ENCODE results near the gene APOBEC2.

APOBEC2 gene

DNA sequence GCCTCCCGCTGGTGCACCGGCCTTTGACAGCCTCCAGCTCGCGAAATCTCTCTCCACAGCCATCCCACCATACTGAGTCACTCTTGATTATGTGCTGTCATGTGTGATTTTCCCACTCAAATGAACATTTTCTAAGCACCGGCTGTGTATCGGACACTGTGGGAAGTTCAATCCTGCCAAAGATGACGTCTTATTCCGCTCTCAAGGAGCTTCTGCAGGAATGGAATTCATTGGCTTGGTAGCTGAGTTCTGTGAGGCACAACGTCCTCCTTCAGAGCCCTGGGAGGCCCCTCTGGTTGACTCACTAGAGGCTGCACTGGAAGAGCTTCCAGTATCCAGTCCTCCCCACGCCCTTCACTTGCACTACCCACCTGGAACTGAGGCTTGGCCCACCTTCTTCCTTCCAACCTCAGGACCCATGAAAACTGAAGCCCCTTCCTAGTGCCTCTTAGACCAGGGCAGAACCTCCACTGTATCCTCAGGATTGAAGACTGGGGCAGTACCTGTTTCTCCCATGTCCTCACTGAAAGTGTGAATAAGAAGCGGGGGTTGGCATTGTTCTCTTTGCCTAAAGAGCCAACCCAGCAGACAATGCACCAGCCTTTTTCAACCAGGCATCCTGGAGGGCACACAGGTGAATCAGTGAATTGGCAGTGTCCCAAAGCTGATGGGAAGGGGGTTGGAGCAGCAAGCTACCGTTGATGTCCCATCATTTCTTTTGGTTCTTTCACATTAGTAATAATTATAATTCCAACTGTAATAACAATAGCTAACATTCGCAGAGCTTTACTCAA, 15.7 kb upstream of the APOBEC2 start:
- DNase-seq (ENCODE audit: low read depth in 2 of 2): no peak

DNA sequence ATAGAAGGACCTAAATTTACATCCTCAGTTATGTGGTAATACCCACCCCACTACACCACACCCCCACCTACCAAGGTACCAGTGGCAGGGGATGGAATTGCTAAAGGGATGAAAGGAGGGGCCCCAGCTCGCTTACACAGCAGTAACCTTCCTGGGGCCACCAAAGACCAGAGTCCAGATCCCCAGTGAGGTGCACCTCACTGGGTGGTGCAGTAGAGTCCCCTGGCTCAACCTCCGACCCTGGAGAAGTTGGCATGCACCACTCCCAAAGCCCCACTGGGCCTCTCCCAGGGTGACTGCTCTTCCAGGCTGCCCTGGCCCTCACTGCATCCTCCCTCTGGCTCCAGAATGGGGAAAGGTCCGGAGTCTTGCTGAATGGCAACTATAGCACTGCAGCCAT, 14.8 kb upstream of the APOBEC2 start:
- DNase-seq (ENCODE audit: low read depth in 2 of 2): no peak

DNA sequence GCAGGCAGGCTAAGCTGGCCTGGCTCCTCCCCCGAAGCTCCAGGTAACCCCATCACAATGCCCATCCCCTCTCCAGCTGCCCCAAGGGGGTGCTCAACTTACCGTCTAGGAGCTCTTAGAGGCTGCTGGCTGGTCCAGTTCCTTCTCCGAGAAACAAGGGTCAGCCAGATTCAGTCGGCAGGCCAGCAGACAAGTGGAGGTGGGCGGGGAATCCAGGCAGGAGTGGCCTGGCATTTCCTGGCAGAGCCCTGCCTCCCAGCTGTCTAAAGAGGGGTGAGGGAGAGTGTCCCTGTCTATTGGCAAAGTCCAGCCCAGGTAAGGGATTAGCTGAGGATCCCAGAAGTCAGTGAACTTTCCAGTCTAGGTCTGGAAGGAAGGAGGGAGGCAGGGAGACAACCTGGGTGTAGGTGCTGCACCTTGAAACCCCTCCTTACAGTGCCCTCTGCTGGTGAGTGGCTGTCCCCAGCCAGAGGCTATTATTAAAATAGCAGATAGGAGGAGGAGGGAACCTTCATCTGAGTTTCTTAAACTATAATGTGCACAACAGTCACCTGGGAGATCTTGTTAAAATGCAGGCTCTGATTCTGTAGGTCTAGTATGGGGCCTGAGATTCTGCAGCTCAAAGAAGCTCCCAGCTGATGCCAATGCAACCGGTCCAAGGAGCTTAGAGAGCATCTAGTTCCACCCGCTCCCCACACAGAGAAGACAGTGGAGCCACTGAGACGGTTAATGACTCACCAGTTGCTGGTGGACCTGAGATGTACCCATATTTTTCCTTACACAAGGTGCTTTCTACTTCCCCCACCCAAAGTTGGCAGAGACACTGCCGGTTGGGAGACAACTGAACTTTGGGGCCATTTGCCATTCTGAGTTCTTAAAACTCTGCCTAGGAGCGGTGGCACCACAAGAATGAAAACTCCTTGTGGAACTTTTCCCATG, 13.7 kb upstream of the APOBEC2 start, which contains the start of gene UNC5CL:
Gene UNC5CL, minus strand, starts transcription at position 162 of the 939 bp plus-strand sequence. CDS start 4,147 bp downstream, outside the sequence.
- peak in 1 of 2 donors; percentile 32 for DNase-seq (ENCODE audit: low read depth in 2 of 2)

DNA sequence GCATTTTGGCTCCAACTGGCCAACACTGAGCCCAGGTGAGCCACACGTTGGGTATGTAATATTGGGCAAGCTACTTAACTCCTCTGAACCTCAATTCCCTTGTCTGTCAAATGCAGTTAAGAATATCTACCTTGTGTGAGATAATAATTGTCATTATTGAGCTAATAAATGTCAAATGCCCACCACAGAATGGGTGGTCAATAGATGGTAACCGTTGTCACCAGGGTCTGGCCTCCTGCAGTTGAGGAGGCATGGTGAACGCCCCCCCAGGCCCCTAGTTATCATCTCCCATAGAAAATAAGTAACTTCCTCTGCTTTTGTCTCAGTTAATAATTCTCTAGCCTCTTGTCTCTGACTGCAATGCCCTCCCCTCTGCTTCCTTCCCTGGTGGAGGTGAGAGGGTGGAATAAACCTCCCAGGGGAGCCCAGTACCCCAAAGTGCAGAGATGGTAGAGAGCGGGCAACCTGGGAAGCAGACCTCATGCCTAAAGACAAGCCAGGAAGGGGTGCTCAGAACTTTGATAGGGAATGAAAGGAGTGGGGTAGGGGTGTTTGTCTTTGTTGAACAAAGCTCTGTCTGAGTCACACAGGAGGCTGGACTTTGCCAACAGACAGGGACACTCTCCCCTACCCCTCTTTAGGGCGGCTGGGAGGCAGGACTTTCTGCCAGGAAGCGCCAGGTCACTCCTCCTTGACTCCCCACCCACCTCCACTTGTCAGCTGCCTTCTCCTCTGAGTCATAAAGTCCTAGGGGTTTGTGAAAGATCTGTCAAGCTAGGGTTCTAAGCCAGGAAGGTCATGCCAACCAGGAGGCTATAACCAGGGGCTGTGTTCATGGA, 12.7 kb upstream of the APOBEC2 start:
- no peak for DNase-seq (ENCODE audit: low read depth in 2 of 2)

DNA sequence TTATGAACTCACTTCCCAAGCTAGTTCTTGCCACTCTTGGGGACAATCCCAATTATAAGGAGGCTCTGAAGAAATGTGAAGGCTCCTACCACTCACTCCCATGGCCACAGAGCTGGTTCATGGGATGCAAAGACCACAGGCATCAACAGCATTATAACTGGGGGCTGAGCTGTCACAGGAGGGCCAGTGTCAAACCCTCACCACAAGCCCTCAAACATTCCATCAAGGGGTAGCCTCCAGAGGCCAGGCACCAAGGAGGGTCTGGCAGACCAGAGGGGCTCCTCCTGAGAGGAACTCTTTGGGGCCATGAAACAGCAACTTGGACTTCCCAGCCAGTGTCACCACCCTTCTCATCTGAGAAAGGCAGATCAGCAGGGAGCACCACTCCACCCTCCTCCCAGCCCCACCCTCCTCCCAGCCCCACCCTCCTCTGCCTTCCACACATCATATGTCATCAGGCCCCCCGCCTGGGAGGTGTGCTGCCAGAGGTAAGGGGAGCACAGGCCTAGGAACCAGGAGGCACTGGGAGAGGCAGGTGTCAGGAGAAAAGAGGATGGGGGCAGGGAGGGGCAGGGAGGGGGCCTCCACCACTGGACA, 12.0 kb upstream of the APOBEC2 start:
- DNase-seq (ENCODE audit: low read depth in 2 of 2): no peak

DNA sequence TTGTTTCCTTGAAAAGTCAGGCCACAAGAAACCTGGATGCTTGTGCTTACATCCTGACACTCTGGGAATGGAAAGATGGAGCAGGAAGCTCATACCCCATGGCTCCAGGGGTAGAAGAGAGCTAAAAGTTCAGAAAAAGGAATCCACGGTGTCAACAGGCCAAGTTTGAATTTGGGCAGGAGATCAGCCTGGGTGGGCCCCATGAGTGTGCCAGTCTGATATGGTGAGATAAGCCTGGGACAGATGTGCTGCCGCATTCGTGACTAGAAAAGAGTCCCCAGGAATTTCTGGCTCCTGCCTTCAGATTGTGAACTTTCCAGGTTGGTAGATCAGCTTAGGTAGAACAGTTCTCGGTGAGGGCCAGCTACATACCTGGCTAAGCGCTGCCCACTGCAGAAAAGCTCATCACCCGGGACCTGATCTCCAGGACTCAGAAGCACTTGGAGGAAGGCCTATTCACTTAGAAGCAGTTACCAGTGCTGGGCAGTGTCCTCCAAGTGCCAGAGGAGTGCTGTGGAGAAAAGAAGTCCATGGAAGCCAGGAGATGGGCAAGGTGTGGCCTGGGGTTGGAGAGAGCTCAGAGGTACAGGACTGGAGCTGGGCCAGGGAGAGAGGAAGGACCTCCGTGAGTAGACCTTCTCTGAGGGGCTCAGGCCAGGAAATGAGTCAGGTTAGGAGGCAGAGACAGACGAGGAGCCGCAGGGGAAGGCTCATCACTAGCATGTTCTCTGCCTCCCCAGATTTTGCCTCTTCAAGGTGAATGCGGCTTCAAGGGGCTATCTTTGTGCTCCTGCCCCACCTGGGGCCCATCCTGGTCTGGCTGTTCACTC, 10.6 kb upstream of the APOBEC2 start, which contains the start of gene TSPO2:
Gene TSPO2, plus strand, starts transcription at position 242 of the 830 bp plus-strand sequence. Its CDS starts 519 bp downstream, at position 761.
- no peak for DNase-seq (ENCODE audit: low read depth in 2 of 2)

DNA sequence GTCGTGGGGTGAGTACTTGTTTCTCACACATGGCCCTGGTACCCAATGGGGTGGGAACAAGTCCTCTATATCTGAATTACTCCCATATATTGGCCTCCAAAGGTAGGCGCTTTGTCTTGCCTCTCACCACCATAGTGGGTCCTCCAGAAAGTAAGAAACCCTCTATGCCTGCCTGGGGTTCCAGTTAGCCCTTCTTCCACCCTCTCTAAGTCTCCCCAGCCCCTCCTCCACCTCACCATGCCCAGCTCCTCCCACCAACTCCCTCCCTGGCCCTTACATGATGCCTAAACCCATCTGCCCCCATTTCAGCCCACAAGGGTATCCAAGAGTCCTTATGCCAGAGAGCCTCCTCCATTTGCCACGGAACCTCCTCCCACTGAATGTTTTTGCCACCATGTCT, 9.9 kb upstream of the APOBEC2 start:
- DNase-seq (ENCODE audit: low read depth in 2 of 2): no peak

DNA sequence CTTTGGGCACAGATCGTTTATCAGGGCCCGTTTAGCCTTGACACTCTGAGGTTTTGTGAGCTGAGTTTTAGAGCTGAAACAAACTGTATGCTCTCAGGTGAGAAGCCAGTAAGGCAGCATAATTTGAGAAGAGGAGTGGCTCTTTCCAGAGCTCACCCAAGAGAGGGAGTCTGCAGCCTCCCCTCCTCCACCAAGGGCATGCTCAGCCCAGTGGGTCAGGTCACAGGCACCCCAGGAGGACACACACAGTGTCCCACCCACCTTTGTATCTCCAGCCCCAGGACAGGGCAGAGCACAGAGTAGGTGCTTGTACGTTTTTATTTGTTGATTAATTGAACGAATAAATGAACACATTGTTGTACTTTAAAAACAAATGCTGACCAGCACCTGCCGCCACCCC, 7.3 kb upstream of the APOBEC2 start:
- no peak for DNase-seq (ENCODE audit: low read depth in 2 of 2)

DNA sequence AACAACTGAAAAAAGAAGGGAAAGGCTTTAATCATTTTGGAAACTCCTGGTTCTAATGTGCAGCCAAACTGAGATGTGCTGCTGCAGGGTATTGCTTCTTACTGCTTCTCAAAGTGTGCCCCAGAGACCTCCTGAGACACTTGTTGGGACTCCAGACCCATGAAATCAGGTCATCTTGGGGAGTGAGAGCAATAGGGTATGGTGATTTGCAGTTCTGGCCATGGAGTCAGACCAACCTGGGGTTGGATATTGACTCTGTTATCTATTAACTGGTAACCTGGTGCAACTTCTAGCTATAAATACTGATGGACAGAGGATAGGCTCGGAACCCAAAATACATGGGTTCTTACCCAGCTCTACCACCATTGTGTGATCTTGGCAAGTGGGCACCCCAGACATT, 6.9 kb upstream of the APOBEC2 start:
- DNase-seq (ENCODE audit: low read depth in 2 of 2): no peak

DNA sequence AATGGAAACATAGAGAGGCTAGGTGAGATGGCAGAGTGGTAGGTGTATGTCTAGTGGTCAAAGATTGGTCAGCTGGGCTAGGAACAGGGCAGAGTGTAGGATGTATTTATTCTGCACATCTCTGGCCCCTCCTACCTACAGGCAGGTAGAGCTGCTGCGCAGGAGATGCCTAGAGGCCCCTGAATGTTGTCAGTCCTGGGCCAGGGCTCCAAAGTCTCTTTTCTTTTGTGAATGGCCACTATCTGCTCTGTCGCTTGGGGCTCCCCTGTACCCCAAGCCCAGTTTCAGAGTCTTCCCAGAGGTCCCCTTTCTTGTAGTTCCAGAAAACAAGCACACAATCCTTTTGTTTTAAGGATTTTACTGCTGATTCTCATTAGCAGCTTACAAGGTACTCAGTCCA, 5.7 kb upstream of the APOBEC2 start:
- DNase-seq (ENCODE audit: low read depth in 2 of 2): no peak

DNA sequence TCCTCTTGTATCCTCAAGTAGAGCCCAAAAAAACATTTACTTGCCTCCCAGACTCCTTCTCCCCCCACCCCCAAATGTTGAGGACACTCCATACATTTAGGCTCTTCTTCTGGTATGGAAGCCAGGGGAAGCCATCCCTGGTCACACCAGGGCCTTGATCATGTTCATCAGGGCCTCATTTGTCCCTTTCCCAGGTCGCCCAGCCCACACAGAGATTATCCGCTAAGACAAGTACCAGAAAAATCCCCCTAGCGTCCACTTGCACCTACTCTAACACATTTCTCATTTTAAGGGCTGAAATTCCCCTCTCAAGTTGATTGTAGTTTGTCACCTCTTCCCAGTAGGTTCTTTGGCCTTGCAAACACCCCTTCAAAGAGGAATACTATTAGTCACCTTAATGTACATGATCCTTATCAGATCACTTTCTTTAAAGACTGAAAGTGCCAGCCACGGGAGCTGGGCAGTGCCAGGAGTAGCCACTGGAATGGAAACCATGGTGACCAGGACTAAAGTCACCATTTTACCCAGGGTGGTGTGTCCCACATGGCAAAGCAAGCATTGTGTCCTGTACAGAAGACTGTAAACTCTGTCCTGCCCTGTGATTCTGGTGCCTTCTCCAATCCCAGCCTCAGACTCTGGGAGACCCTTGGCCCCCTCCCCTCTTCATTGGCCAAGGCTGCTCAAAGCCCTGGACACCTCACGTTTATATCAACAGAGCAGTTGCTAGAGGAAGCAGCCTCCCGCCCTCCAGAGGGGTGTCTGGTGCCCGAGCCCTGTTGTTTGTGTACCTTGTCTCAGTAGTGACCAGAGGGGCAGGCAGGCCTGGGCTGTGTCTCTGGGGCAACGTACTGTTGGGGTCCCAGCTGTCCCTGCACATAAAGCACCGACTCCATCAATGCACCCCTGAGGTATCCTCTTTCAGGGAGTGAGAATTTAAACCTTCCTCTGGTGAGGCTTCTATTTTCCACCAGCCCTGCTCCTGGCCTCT, 5.0 kb upstream of the APOBEC2 start:
- DNase-seq (ENCODE audit: low read depth in 2 of 2): no peak

DNA sequence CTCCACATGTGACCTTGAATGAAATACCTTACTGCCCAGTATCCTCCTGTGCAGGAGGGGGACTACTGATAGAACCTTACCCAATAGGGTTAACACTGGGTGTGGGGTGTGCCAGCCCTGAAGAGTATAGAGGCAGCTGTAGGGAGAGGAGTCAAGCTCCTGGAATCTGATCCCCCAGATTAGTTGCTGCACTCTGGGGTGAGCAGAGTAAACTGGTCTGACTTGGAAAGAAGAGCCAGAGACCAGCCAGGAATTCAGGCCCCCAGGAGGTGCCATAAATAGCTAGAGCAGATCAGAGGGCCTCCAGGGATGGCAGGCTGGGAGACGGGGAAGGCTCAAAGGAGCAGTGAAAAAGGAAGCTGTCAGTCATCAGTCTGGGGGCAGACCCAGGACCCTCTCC, 3.5 kb upstream of the APOBEC2 start:
- no peak for DNase-seq (ENCODE audit: low read depth in 2 of 2)

DNA sequence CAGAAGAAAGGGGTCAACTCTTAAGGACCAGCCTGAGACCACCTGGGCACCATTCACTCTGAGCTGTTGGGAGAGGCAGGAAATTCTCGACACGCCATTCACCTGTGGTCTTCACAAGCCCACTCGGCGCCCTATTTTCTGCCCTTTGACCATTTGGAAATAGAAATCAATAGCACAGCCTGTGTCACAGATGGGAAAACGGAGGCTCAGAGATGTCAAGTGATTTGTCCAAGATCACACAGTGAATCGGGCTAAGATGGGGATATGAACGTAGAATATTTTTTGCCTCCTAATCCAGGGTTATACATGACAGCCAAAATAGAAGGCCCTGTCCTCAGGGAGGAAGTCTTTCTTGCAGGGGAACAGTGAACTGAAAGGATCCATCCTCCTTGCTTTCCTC, 3.0 kb upstream of the APOBEC2 start:
- no peak for DNase-seq (ENCODE audit: low read depth in 2 of 2)

DNA sequence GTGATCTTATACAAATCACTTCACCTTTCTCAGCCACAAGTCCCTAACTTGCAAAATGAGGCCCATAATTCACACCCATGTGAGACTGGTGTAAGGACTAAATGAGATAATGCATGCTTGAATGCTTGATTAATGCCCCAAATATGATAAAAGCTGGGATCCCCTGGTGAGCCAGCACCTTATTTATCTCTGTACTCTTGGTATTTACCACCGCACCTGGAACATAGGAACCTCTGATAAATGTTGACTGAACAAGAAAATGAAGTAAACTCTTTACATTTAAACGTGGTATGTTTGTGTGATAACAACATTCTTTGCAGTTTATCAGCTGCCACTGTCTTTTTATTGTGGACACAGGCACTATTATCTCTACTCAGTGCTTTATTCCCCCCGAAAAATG, 2.5 kb upstream of the APOBEC2 start:
- no peak for DNase-seq (ENCODE audit: low read depth in 2 of 2)

DNA sequence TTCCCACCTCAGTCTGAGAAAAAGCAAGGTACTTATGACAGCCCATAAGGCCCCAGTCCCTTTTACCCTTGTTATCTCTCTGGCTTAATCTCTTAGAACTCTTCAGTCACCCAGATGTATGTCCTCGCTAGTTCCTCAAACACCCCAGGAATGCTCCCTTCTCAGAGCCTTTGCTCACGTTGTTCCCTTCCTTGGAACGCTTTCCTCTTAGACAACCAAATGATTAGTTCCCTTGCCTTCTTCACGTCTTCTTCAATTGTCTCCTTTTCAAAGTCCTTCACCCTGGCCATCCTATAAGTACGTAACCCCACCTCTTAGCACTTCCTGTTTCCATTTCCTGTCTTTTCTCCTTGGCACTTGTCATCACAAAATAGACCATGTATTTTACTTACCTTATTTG, 1.1 kb upstream of the APOBEC2 start:
- no peak for DNase-seq (ENCODE audit: low read depth in 2 of 2)

DNA sequence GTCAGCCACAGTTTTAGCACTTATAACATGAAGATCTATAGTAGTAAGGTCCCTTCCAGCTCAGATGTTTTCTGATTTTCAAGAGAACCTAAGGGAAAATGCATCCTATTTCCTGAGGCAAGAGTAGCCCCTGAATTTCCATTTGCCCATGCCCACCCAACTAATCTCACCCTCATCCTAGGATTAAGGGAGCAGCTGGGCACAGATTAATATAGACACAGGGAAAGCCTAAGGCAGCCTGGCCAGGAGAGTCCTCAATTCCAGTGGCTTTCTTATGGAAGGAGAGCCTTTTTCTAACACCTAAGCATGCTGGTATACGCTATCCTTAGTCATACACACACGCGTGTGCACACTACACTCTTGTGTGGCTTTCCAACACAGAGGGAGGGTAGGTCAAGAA, 1.5 kb downstream of the APOBEC2 start:
- DNase-seq (ENCODE audit: low read depth in 2 of 2): no peak

DNA sequence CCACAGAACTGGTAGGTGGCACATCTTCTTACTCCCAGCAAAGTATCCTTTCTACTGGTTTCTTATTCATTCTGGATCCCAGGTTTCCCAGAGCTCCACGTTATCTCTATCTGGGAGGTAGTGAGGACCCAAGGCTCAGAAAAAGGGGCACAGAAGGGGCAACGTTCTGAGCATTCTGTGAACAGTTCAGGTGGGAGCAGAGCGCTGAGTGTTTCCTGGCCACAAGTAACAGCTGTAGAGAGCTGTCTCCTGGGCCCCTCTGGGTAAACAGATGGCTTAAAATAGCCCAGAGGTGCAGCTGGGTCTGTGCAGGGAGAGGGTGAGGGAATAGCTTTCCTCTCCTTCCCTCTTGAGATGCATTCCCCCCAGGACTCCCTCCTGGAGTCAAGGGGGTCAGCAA, 2.1 kb downstream of the APOBEC2 start:
- no peak for DNase-seq (ENCODE audit: low read depth in 2 of 2)

DNA sequence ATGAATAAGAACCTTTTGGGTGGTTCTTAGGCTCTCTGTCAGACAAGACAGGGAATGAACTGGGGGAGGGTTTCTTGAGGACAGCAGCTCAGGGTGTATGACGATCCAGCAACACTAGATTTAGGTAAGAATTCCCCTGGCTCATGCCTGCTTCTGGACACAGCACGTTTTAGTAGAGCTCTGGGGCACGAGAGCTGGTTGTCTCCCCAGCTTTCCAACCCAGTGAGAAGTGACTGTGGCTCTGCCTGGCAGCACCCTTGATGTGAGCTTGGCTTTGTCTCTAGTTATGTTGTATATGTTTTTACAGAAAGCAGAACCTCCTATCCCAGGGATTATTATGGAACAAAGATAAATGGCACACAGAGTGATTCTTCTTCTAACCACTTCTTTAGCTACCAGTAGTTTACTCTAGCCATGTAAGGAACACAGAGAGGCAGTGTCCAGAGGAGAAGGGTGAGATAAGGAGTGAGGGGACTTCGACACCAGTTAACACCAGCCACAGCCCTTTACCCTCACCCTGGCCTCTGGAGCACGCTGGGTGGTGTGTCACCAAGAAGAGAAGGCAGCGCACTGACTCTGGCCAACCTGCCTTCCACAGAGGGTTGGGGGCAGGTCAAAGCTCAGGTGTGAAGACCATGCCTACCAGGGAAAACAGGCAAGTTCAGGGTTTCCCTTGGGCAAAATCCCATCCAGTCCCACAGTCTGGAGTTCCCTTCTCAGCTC, 3.9 kb downstream of the APOBEC2 start:
- no peak for DNase-seq (ENCODE audit: low read depth in 2 of 2)

DNA sequence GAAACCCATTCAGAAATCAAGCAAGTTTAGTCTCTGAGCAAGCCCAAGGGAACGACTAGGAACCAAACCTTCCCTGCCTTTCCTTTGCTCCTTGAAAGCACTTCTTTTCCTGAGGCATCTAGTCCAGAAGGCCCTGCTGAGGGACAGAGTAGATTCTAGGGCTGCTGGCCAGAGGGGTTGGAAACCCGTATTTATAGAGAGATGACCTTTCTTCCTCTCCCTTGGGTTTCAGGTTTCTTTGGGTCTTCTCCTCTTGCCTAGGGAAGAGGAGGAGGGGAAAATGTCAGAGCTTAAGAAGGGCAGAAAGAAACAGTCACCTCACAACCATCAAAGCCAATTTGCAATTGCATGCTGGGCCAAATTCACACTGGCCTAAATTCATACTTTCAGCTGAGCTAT, 5.8 kb downstream of the APOBEC2 start:
- no peak for DNase-seq (ENCODE audit: low read depth in 2 of 2)
